ENCODE results near the gene PITPNC1. TPM values are rescaled to one million over a fixed set of nuclear protein-coding genes. Genes with fewer than 3 reads are reported as not detected.

PITPNC1 gene
- total and polyA plus RNA-seq, 2 of the 13 experiments (the other 11 are each of a cell fraction or from before 2014, with no cell fraction given), result 4.1 to 5.7 TPM

DNA sequence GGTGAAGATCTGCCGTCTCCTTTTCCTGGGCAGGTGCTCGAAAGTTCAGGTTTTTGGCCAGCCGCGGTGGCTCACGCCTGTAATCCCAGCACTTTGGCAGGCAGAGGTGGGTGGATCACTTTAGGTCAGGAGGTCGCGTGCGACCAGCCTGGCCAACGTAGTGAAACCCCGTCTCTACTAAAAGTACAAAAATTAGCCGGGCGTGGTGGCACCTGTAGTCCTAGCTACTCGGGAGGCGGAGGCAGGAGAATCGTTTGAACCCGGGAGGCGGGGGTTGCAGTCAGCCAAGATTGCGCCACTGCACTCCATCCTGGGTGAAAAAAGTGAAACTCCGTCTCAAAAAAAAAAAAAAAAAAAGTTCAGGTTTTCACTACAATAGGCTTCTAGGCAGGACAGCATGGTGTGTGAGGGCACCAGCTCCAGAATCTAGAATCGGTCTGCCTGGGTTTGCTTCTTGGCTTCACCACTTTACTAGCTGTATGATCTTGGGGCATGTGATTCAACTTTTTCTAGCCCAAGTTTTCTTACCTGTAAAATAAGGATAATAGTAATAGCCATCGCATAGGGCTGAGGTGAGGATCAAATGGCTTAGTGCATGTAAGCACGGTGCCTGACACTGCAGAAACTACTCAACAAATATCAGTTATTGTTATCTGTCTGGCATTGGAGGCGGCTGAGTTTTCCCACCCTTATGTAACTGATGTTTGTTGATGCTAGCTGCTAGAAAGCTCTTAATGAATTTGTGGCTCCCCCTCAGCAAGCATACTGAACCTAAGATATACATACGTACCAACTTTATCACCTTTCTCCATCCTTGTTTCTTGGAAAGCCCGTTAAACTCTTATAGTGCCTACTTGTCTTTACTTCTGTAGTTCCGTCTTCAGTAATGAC lies 12.0 kb upstream of the PITPNC1 start (continued):
- TF ChIP-seq HNRNPH1 (optimal IDR thresholded peaks at IDR 0.05; ENCODE audit: low read depth, low read length) (no peak), POLR2AphosphoS5 (IDR thresholded peaks at IDR 0.05; ENCODE audit: low read depth, low read length) (no peak), ZNF362 (CRISPR knock-in tag; IDR thresholded peaks at IDR 0.05; ENCODE audit: borderline replicate concordance) (peak; percentile 41; the same call in 1 of the 2 replicates), ZNF335 (CRISPR knock-in tag; IDR thresholded peaks at IDR 0.05) (0 out of 2 replicates have a peak, but pooled peaks have one; percentile 69), ZNF746 (CRISPR knock-in tag; IDR thresholded peaks at IDR 0.05) (no peak), CEBPG (CRISPR knock-in tag; IDR thresholded peaks at IDR 0.05) (peak; percentile 48; the same call in 1 of the 2 replicates), GFI1 (CRISPR knock-in tag; IDR thresholded peaks at IDR 0.05; ENCODE audit: borderline replicate concordance) (0 out of 2 replicates have a peak, but pooled peaks have one; percentile 24), ZSCAN12 (CRISPR knock-in tag; IDR thresholded peaks at IDR 0.05) (no peak), MAFF (IDR thresholded peaks at IDR 0.05; ENCODE audit: low read depth, low read length) (no peak), RCOR2 (CRISPR knock-in tag; IDR thresholded peaks at IDR 0.05) (no peak), ZNF598 (CRISPR knock-in tag; IDR thresholded peaks at IDR 0.05; ENCODE audit: borderline replicate concordance) (no peak), ASH2L (IDR thresholded peaks at IDR 0.05; ENCODE audit: insufficient read length, low read depth, low read length) (no peak), MIER2 (CRISPR knock-in tag; IDR thresholded peaks at IDR 0.05) (no peak), TBL1XR1 (IDR thresholded peaks at IDR 0.05; ENCODE audit: borderline replicate concordance, low read length, partially characterized antibody) (no peak), TP53 (CRISPR knock-in tag; conservative IDR thresholded peaks at IDR 0.05) (no peak)
- TF ChIP-seq, protein P1, sequence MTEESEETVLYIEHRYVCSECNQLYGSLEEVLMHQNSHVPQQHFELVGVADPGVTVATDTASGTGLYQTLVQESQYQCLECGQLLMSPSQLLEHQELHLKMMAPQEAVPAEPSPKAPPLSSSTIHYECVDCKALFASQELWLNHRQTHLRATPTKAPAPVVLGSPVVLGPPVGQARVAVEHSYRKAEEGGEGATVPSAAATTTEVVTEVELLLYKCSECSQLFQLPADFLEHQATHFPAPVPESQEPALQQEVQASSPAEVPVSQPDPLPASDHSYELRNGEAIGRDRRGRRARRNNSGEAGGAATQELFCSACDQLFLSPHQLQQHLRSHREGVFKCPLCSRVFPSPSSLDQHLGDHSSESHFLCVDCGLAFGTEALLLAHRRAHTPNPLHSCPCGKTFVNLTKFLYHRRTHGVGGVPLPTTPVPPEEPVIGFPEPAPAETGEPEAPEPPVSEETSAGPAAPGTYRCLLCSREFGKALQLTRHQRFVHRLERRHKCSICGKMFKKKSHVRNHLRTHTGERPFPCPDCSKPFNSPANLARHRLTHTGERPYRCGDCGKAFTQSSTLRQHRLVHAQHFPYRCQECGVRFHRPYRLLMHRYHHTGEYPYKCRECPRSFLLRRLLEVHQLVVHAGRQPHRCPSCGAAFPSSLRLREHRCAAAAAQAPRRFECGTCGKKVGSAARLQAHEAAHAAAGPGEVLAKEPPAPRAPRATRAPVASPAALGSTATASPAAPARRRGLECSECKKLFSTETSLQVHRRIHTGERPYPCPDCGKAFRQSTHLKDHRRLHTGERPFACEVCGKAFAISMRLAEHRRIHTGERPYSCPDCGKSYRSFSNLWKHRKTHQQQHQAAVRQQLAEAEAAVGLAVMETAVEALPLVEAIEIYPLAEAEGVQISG (CRISPR knock-in tag; IDR thresholded peaks at IDR 0.05), result 0 out of 2 replicates have a peak, but pooled peaks have one; percentile 27
- TF ChIP-seq, protein P2, sequence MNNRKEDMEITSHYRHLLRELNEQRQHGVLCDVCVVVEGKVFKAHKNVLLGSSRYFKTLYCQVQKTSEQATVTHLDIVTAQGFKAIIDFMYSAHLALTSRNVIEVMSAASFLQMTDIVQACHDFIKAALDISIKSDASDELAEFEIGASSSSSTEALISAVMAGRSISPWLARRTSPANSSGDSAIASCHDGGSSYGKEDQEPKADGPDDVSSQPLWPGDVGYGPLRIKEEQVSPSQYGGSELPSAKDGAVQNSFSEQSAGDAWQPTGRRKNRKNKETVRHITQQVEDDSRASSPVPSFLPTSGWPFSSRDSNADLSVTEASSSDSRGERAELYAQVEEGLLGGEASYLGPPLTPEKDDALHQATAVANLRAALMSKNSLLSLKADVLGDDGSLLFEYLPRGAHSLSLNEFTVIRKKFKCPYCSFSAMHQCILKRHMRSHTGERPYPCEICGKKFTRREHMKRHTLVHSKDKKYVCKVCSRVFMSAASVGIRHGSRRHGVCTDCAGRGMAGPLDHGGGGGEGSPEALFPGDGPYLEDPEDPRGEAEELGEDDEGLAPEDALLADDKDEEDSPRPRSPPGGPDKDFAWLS (CRISPR knock-in tag; IDR thresholded peaks at IDR 0.05; ENCODE audit: borderline replicate concordance), result no peak
- TF ChIP-seq, protein P3, sequence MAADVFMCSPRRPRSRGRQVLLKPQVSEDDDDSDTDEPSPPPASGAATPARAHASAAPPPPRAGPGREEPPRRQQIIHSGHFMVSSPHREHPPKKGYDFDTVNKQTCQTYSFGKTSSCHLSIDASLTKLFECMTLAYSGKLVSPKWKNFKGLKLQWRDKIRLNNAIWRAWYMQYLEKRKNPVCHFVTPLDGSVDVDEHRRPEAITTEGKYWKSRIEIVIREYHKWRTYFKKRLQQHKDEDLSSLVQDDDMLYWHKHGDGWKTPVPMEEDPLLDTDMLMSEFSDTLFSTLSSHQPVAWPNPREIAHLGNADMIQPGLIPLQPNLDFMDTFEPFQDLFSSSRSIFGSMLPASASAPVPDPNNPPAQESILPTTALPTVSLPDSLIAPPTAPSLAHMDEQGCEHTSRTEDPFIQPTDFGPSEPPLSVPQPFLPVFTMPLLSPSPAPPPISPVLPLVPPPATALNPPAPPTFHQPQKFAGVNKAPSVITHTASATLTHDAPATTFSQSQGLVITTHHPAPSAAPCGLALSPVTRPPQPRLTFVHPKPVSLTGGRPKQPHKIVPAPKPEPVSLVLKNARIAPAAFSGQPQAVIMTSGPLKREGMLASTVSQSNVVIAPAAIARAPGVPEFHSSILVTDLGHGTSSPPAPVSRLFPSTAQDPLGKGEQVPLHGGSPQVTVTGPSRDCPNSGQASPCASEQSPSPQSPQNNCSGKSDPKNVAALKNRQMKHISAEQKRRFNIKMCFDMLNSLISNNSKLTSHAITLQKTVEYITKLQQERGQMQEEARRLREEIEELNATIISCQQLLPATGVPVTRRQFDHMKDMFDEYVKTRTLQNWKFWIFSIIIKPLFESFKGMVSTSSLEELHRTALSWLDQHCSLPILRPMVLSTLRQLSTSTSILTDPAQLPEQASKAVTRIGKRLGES (CRISPR knock-in tag; IDR thresholded peaks at IDR 0.05; ENCODE audit: borderline replicate concordance), result no peak
